ENCODE data around the gene POC1A. TPM values are rescaled to one million over a fixed set of nuclear protein-coding genes. Genes with fewer than 3 reads are reported as not detected.

POC1A gene
- polyA plus RNA-seq, 1 donor from 2014 or later, result 1.3 TPM

DNA sequence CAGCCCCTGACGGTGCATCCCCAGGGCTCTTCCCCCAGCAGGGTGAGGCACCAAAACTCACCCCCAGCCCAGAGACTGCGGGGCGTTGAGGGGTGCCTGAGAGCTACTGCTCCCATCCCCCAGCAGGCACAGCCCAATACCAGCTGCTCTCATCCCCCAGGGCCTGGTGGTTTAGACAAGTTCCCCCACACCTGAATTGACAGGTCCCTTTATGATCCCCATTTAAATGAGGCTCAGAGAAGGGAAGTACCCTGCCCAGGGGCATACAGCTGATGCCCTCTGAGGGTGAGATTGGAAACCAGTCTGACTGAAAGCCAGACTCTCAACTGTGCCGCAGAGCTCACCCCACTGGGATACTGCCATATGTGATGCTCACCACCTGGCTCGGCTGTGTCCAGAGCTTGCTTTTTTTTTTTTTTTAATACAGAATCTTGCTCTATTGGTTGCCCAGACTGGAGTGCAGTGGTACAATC lies 118.0 kb downstream of the POC1A start:
- Histone ChIP-seq H3K4me3 (ENCODE audit: low read length) (no peak overlapping the region), H3K9me3 (ENCODE audit: low read length) (no peaks in the 10 kb centered on the region), H3K27ac (ENCODE audit: low read length) (no peak overlapping the region), H2AFZ (ENCODE audit: low read depth, low read length) (no peak overlapping the region), H3K79me2 (replicated peaks; ENCODE audit: insufficient read depth, low read length) (no peaks in the 10 kb centered on the region), H3K27me3 (ENCODE audit: insufficient read depth, low read depth, low read length) (no peaks in the 10 kb centered on the region), H3K9ac (ENCODE audit: low read length) (no peak overlapping the region), H4K20me1 (ENCODE audit: insufficient read depth) (no peaks in the 10 kb centered on the region), H3K36me3 (ENCODE audit: insufficient read depth, low read length) (no peaks in the 10 kb centered on the region), H3K9me2 (ENCODE audit: insufficient read depth, low read length) (no peaks in the 10 kb centered on the region), H3F3A (ENCODE audit: insufficient read depth, low read length, poor library complexity, severe bottlenecking) (no peaks in the 10 kb centered on the region), H3K4me2 (ENCODE audit: low read length) (no peak overlapping the region)
- TF ChIP-seq, protein P1, sequence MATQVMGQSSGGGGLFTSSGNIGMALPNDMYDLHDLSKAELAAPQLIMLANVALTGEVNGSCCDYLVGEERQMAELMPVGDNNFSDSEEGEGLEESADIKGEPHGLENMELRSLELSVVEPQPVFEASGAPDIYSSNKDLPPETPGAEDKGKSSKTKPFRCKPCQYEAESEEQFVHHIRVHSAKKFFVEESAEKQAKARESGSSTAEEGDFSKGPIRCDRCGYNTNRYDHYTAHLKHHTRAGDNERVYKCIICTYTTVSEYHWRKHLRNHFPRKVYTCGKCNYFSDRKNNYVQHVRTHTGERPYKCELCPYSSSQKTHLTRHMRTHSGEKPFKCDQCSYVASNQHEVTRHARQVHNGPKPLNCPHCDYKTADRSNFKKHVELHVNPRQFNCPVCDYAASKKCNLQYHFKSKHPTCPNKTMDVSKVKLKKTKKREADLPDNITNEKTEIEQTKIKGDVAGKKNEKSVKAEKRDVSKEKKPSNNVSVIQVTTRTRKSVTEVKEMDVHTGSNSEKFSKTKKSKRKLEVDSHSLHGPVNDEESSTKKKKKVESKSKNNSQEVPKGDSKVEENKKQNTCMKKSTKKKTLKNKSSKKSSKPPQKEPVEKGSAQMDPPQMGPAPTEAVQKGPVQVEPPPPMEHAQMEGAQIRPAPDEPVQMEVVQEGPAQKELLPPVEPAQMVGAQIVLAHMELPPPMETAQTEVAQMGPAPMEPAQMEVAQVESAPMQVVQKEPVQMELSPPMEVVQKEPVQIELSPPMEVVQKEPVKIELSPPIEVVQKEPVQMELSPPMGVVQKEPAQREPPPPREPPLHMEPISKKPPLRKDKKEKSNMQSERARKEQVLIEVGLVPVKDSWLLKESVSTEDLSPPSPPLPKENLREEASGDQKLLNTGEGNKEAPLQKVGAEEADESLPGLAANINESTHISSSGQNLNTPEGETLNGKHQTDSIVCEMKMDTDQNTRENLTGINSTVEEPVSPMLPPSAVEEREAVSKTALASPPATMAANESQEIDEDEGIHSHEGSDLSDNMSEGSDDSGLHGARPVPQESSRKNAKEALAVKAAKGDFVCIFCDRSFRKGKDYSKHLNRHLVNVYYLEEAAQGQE (IDR thresholded peaks at IDR 0.05; ENCODE audit: borderline replicate concordance), result no peak
- TF ChIP-seq RAD21 (conservative IDR thresholded peaks at IDR 0.05) (no peak), SMC3 (conservative IDR thresholded peaks at IDR 0.05; ENCODE audit: poor library complexity) (no peak)

- Histone ChIP-seq H3K36me3 (ENCODE audit: insufficient read depth, low read length) (no peaks in the 10 kb centered on the region), H3K27ac (ENCODE audit: low read length) (no peak overlapping the region), H3K9me2 (ENCODE audit: insufficient read depth, low read length) (no peaks in the 10 kb centered on the region), H4K20me1 (ENCODE audit: insufficient read depth) (no peaks in the 10 kb centered on the region), H3K4me3 (ENCODE audit: low read length) (no peak overlapping the region), H3K27me3 (ENCODE audit: insufficient read depth, low read depth, low read length) (no peaks in the 10 kb centered on the region), H2AFZ (ENCODE audit: low read depth, low read length) (no peak overlapping the region), H3K79me2 (replicated peaks; ENCODE audit: insufficient read depth, low read length) (no peaks in the 10 kb centered on the region), H3F3A (ENCODE audit: insufficient read depth, low read length, poor library complexity, severe bottlenecking) (no peaks in the 10 kb centered on the region), H3K4me2 (ENCODE audit: low read length) (no peak overlapping the region), H3K9ac (ENCODE audit: low read length) (no peak overlapping the region), H3K9me3 (ENCODE audit: low read length) (no peaks in the 10 kb centered on the region)
- TF ChIP-seq SMC3 (conservative IDR thresholded peaks at IDR 0.05; ENCODE audit: poor library complexity), result no peak
- TF ChIP-seq EZH2 (IDR thresholded peaks at IDR 0.05; ENCODE audit: borderline replicate concordance, insufficient read depth, low read length, poor library complexity, severe bottlenecking), result no peak
- no peak for TF ChIP-seq MXI1 (conservative IDR thresholded peaks at IDR 0.05; ENCODE audit: poor library complexity, severe bottlenecking)
- TF ChIP-seq POLR2AphosphoS5 (IDR thresholded peaks at IDR 0.05), result no peak
- no peak for TF ChIP-seq TAF1 (IDR thresholded peaks at IDR 0.05; ENCODE audit: low read depth)
- TF ChIP-seq, protein P1 (IDR thresholded peaks at IDR 0.05; ENCODE audit: borderline replicate concordance), result no peak
- no peak for TF ChIP-seq EP300 (conservative IDR thresholded peaks at IDR 0.05; ENCODE audit: poor library complexity, severe bottlenecking)
Observed at GRCh38 chr3:52034651-52035050, 119.6 kb downstream of the POC1A start.

Measured in neural cell (in vitro differentiated cells).